Measurements from ENCODE around the gene CAPN9.
A peak's percentile ranks its signal among the peaks of the same experiment; 100 is the strongest.

CAPN9 gene

DNA sequence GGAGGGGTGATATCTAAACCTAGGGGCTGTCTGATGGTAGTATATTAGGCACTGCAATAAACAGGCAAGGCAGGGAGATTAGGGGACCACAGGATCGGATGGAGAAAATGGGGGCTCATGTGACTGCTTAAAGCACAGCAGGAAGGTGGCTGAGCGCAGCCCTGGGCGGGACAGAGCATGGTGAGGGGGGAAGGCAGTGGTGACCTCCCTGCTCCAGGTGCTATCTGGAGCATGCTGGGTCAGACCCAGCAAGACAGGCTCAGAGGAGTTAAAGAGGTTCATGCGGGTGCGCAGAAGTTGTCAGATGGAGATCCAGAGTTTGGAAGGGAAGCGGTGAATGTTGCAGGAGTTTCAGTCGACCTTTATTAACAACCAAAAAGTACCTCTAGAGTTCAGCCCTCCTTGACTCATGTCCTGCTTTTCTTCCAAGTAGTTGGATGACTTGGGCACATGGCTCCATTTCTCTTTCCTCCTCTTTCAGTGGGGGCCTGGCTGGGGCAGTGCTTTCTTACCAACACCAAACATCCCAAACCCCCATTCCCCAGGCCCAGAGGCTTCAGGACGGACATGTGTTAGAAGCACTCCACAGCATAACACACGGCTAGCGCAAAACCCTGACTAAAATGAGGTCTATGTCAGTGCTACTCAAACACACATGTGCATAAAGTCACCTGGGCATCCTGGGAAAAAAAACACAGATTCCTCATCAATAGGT, 41.5 kb downstream of the CAPN9 start:
- no peak overlapping the region for H3K4me3 ChIP-seq (ENCODE audit: low read length)
- no peak for DNase-seq (ENCODE audit: low read depth, low spot score)

DNA sequence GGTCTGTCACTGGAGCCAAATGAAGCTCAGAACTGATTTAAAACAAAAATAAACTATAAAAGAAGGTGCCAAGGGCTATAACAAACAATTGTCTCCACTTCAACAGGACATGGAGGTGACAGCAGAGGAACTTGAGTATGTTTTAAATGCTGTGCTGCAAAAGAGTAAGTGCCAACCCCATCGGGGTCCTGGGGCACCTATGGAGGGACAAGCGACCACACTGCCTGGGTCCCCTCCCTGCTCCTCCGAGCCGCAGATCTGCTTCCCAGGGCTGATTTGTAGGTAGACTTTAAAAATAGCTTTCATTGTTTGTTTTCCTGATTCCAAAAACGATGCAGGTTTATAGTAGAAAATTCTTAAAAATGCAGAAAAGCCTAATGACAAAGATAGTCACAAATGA, 42.8 kb downstream of the CAPN9 start:
- no peak overlapping the region for H3K4me3 ChIP-seq (ENCODE audit: low read length)
- no peak for DNase-seq (ENCODE audit: low read depth, low spot score)

DNA sequence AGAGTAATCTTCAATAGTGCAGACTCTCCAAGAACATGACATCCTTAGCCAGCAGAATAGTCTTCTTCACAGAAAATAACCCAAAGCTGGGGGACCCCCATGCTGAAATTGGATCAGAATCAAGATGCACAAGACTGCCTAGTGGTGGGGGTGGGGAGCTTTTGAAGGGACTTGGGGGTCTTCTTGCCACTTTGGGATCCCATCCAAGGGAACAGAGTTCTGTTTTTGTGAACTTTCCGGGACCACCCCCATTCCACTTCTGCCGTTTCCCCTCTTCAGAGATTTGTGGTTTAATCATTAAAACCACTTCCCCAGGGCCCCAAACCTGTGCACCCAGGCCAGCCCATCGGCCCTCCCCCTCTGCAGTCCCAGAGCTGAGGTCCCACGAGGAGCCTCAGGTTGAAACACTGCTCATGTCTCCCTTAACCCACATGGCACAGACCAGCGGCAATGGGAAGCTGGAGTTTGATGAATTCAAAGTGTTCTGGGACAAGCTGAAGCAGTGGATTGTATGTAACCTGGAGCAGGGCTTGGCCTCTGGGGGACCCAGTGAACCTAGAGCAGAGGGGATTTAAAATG, 44.9 kb downstream of the CAPN9 start:
- H3K4me3 ChIP-seq (ENCODE audit: low read length) = no peak overlapping the region
- peak; percentile 4 for DNase-seq (ENCODE audit: low read depth, low spot score)

DNA sequence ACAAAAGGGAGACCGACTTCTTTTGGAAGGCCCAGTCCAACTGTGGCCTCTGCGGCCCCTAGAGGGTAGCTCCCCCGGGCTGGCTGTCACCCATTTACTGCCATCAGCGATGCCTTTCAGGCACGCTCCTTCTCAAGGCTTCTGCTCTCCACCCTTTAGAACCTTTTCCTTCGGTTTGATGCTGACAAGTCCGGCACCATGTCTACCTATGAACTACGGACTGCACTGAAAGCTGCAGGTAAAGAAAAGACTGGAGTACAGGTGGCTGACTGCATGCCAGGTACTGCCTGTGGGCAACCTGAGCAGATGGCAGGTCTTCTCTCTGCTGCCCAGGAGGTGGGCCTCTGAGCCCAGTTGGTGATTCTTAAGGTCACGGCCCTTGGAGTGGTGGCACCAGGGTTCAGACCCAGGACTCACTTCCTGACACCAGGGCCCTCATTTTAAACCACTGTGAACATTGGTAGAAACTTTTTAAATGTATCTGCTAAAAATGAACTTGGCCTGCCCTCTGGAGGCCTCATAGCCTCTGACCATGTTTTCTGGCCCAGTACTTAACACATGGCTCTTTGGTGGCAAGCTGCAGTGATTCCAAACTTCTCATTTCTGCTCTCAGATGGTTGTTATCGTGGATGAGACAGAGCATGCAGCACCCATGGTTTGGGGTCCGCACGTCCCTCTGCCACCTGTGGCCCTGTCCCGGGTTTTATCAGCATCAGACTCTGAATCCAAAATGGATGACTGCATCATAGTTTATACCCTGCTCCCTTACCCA, 45.7 kb downstream of the CAPN9 start:
- H3K4me3 ChIP-seq (ENCODE audit: low read length) = no peak overlapping the region
- no peak for DNase-seq (ENCODE audit: low read depth, low spot score)

DNA sequence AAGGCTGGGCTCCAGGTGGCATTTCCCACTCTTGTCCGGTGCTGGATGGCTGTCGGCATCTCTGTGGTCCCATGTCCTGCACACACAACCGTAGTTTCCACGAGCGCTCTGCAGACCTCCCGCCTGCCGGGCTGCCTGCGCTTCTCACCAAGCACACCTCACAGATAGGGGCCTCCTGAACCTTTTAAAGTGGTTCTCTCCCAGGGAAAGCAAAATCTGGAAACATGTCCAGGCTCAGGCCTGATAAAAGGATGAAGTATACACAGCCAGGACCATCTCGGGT, 46.2 kb downstream of the CAPN9 start:
- DNase-seq (ENCODE audit: low read depth, low spot score) = no peak

DNA sequence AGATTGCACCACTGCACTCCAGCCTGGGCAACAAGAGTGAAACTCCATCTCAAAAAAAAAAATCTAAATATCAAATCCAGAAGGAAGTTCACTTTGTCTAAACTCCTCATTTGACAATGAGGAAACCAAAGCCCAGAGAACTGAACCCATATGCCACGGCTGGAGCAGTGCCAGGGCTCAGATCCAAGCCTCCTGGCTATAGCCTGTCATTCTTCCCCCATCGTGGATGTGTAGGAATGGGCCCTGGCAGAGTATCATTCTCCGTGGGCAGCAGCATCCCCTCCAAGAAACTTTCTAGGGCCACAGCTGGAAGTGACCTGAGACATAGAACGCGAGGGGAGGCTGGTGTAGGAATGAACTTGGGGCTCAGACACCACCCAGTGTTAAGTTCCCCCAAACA, 47.2 kb downstream of the CAPN9 start:
- DNase-seq (ENCODE audit: low read depth, low spot score) = no peak
- H3K4me3 ChIP-seq (ENCODE audit: low read length) = no peak overlapping the region

More for the DNA sequence above, 46.2 kb downstream of the CAPN9 start:
- H3K4me3 ChIP-seq (ENCODE audit: low read length) = no peak overlapping the region

DNA sequence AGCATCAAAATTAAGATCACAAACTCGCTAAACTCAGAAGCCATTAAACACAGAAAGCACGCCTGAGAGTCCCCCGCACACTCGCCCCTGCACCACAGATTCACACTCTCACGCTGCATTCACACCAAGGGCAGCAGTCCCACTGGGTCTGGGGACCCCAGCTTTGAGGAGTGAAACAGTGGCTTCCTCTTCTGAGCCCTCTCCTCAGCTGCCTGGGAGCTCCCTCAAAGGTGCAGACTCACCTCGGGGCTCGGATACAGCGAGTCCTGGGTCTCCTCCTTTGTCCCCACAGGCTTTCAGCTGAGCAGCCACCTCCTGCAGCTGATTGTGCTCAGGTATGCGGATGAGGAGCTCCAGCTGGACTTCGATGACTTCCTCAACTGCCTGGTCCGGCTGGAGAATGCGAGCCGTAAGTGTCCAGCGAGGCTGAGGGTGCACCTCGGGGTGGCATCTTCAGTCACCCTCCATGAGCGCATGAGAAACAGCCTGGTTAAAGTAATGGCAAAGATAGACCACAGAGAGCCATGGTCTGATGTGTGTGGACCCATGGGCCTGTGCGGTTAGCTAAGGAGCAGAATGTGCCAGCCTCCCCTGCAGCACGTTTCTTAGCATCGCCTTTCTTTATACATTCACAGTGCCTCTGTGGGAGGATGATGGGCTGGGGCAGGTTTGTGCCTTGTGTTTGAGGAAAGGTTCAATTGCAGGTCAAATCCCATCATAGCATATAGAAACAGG, 47.9 kb downstream of the CAPN9 start:
- no peak for DNase-seq (ENCODE audit: low read depth, low spot score)
- H3K4me3 ChIP-seq (ENCODE audit: low read length) = no peak overlapping the region

DNA sequence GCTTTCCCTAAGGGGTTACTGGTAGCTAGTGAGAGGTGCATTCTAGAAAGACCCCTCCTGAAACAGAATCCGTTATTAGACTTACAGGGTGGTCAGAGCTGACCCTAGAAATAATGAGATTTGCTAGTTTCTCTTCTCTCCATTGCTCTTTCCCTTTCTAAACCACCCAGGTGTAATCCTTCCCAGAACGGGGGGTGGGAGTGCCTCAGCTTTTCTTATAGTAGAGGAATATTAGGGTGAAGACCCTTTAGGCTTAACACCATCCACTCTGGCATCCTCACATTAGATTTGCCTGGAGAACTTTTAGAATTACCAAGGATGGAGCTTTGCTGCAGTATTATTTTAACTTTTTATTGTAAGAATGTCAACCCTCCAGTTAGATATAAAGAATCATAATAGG, 49.4 kb downstream of the CAPN9 start:
- no peak overlapping the region for H3K4me3 ChIP-seq (ENCODE audit: low read length)
- DNase-seq (ENCODE audit: low read depth, low spot score) = no peak

DNA sequence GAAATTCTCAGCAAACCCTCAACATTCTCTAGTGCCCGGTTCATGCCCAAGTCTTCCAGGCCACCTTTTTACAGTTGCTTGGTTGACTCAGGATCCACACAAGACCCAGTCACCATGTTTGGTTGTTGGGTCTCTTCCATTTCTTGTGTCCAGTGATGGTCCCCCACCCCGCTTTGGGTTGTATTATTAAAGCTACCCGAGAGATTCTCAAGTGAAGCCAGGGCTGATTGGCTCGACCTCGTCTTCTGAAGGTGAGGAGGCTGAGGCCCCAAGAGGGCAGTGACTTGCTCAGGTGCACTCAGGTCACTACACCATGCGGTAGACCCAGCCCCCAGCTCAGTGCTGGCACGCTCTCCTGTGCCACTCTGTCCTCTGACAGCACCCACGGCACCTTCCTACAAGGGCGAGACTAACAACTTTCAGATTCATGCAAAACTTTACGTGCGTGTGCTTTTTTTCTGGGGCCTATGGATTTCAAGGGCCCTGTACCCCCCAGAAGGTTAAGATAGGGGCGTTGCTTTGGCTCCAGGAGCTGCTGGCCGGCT, 50.3 kb downstream of the CAPN9 start:
- no peak for DNase-seq (ENCODE audit: low read depth, low spot score)
- no peak overlapping the region for H3K4me3 ChIP-seq (ENCODE audit: low read length)

DNA sequence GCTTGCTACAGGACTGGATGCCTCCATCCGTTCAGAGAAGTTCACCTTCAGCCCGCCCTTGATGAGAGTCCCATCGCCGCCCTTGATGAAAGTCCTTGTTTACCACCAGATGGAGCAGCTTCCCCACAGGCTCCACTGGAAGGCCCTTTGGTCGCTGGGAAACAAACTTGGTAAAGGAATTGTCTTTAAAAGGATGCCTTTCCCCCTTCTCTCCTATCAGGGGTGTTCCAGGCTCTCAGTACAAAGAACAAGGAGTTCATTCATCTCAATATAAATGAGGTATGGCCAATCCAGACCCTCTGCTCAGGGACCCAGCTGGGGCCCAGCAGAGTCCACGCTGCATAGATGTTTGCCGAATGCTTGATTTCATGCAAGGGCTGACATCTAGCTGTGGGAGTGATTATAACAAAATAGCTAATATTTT, 50.8 kb downstream of the CAPN9 start:
- H3K4me3 ChIP-seq (ENCODE audit: low read length) = no peak overlapping the region
- DNase-seq (ENCODE audit: low read depth, low spot score) = peak; percentile 15

DNA sequence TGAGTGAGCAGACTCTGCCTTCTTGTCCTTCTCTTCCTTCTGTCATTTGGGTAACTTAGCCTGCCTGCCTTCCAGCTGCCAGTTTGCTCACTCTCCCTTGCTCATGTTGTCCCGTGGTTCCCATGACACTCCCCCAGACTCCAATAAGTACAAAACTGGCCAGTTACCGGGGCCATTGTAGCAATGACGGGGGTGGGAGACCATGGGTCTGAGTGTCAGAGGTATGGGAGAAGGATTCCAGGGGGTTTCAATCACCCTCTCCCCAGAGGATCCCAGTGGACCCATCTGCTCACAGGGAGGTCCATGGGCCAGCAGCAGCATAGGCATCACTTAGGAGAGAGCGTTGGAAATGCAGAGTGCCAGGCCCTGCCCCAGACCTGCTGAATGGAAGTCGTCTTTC, 51.3 kb downstream of the CAPN9 start:
- no peak for DNase-seq (ENCODE audit: low read depth, low spot score)
- H3K4me3 ChIP-seq (ENCODE audit: low read length) = no peak overlapping the region

DNA sequence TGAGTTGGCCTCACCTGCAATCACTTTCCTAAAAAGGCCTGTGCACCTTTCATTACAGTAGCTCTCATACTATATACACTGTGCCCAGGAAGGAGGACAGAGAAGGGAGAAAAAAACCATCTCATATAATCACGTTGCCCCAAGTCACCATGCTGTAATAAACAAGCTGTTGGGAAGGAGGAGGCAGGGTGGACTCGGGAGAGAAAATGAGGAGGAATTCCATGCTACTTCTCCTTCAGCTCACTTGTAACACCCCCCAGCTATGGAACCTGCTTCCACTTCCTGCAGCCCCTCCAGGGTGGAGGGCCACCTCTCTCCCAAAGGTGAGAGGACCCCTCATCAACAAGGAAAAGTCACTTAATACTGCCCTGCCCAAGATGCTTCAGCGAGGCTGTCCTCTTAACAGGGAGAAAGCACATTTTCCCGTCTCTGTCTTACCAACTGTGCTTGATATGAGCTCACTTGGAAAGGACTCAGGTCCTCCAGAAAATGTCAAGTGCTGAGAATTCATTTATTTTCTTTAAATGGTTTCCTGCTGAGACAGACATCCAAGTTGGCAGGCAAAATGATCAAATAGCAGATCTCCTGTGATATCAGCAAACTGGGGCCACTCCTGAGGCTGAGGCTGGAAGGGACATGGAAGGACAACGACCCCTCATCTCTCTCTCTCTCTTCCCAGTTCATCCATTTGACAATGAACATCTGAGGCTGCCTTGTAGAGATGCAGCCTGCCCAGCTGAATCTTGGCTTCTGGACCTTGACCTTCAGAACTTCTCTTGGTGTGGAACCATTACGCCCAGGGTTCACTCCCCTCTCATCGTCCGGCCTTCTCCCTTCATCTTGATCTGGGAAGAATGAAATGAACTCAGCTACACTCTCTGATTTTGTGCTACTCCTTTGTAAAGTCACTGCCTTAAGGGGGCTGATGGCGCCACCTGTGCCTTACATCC, 54.0 kb downstream of the CAPN9 start:
- no peak for DNase-seq (ENCODE audit: low read depth, low spot score)
- H3K4me3 ChIP-seq (ENCODE audit: low read length) = no peak overlapping the region

DNA sequence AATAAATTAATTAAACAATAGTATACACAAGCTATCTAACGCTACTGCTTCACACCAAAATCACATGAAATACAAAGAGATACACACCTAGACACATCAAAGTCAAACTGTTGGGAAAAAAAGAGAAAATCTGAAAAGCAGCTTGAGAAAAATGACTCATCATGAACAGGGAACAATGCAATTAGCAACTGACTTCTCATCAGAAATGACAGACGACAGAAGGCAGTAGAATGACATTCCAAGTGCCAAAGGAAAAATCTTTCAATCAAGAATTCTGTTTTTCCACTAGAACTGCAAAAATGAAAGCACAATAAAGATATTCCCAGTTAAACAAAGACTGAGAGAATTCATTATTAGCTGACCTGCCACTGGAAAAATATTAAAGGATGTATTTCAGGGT, 57.2 kb downstream of the CAPN9 start:
- no peak overlapping the region for H3K4me3 ChIP-seq (ENCODE audit: low read length)
- no peak for DNase-seq (ENCODE audit: low read depth, low spot score)

DNA sequence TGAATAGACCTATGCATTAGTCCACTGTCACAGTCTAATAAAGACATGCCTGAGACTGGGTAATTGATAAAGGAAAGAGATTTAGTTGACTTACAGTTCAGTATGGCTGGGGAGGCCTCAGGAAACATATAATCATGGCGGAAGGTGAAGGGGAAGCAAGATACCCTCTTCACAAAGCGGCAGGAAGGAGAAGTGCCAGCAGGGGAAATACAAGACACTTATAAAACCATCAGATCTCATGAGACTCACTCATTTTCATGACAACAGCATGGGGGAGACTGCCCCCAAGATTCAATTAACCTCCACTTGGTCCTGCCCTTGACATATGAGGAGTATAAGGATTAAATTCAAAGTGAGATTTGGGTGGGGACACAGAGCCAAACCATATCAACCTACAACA, 59.4 kb downstream of the CAPN9 start:
- no peak overlapping the region for H3K4me3 ChIP-seq (ENCODE audit: low read length)
- DNase-seq (ENCODE audit: low read depth, low spot score) = no peak

DNA sequence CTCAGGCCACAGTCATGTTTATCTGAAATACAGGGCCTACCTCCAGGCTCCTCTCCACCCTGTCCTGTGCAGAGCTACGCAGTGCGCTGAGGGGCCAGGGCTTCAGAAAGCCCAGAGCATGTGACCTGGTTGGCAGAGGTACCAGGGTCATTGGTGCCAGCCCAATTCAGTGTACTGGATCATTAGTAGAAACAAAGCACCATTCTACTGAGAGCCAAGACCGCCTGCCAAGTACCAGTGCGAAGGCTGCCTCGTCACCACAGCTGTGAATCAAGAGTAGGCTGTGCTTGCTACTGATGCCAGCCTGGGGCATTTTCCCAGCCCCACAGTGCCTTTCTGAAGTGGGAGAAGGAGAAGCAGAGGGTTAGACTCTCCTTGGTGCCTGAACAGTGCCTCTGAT, 59.8 kb downstream of the CAPN9 start:
- no peak for DNase-seq (ENCODE audit: low read depth, low spot score)
- no peak overlapping the region for H3K4me3 ChIP-seq (ENCODE audit: low read length)

DNA sequence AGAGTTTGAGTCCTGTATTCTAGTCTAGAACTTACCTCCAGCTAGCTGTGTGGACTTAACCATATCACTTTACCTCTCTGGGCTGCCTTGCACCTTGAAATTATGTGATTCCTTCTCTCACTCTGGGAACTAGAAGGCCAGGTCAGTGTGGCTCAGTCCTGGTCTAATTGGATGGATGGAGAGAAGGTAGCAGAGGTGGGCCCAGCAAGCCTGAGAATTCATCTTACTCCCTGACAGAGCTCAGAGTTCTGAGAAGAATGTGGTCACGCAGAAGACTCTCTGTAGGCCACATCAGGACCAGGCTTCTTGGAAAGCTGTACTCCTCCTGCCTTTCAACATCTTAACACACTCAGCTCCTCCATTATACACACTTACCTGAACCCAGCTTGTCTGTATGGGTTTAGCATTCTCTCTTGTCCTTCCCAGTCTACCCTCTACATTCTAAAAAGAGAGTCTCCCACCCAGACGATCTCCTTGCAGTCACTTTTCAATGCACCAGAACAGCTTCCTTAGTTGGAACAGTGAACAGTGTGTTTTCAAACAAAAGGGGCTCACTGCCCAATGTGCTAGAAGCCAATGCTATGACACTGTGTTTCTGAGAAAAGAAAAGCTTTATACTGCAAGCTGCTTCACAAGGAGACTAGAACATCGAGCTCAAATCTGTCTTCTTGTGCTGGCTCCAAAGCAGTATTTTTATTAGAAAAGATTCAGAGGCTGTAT, 60.5 kb downstream of the CAPN9 start:
- no peak overlapping the region for H3K4me3 ChIP-seq (ENCODE audit: low read length)

DNA sequence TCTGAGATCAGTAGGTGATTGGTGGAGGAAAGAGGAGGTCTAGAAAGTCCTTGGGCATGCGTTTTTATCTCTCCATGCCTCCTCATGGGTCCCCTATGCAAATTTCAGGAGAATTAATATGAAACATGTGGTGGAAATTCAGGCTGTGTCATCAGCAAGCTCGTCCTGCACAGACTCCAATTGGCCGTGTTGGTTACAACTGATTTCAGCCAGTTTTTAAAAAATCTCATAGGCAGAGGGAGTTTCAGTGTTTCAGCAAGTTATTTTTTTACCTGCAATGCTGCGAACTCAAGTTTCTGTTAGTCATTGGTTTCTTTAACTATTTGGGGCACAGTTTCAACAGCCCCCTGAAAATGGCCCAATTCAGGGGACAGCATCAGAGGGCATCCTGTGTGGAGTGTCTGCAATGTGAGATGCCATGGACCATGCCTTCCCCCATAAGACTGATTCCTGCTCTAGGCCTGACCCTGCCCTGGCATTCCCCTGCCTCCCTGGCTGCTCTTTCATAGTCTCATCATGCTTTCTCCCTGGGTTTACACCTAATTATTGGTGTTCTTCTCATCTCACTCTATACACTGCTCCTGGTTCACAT, 61.2 kb downstream of the CAPN9 start:
- H3K4me3 ChIP-seq (ENCODE audit: low read length) = no peak overlapping the region
- DNase-seq (ENCODE audit: low read depth, low spot score) = no peak

More for the DNA sequence above, 60.5 kb downstream of the CAPN9 start:
- no peak for DNase-seq (ENCODE audit: low read depth, low spot score)

All from Jurkat, Clone E6-1 (cell line).